ENCODE data around the gene SLC35G3.
"Not testable (repeated sequence)": the region's sequence is repeated elsewhere in the genome, so short reads cannot be mapped to it uniquely, and the experiment has no call there.

Gene SLC35G3

DNA sequence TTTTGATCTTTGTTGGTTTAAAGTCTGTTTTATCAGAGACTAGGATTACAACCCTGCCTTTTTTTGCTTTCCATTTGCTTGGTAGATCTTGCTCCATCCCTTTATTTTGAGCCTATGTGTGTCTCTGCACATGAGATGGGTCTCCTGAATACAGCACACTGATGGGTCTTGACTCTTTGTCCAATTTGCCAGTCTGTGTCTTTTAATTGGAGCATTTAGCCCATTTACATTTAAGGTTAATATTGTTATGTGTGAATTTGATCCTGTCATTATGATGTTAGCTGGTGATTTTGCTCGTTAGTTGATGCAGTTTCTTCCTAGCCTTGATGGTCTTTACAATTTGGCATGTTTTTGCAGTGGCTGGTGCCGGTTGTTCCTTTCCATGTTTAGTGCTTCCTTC, 8.4 kb upstream of the SLC35G3 start:
- DNase-seq = not testable (repeated sequence)

GRCh38 chr17:35195062-35195461, 869 bp upstream of the SLC35G3 start:
- not testable (repeated sequence) for DNase-seq

GRCh38 chr17:35192708-35193107, 1.5 kb downstream of the SLC35G3 start:
- no peak for DNase-seq

GRCh38 chr17:35191001-35191695, 3.0 kb downstream of the SLC35G3 start:
- DNase-seq = no peak

DNA sequence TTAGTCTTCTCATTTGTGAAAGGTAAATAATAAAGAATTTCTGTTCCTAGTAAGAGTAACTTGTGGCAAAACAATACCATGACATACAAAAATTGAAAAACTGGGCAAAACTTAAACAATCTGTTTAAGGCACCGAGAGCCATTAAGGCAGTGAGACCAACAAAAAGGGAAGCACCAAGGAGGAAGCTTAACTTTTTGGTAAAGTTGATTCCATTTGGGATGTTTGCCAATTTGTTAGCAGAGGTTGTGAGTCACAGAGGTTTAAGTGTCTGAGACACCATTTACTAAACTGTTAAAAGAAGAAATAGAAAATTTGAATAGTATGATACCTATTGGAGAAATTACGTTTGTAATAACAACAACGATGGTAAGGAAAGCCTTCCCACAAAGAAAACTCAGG, 4.9 kb downstream of the SLC35G3 start:
- no peak for DNase-seq

DNA sequence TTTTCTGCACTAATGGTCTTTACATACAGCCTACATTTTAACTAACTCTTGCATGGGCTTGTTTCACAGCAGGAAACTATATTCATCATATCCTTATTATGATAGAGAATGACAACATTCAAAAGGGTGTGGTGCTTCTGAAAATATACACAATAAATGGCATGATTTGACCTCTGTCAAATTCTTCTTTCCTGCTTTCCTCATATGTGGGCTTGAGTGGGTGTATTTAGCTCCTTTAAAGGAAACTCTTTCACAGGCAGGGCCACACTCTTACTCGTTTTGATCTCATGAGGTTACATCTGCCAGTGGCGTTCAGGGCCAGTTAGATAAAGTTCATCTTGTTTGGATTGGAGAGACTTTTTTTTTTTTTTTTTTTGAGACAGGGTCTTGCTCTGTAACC, 6.1 kb downstream of the SLC35G3 start:
- DNase-seq = no peak

- DNase-seq = no peak
Measured at GRCh38 chr17:35187481-35187880, 6.7 kb downstream of the SLC35G3 start.

- DNase-seq = no peak
Measured at GRCh38 chr17:35185849-35186248, 8.3 kb downstream of the SLC35G3 start.

DNA sequence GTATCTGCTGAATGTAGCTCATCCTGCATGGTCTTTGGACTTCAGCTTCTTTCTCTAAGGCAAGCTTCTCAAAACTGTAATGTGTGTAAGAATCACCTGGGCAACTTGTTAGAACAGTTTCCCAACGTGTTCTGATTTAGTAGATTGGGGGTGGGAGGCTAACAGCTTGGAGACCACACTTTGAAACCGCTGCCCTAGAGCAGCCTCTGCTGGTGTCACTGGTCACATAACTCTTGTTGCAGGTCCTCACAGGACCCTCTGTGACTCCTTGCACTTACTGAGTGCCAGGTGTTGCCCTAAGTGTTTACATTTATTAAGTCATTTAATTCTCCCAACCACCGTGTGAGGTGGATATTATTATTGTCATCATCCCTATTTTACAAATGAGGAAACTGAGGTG, 9.9 kb downstream of the SLC35G3 start:
- no peak for DNase-seq

DNA sequence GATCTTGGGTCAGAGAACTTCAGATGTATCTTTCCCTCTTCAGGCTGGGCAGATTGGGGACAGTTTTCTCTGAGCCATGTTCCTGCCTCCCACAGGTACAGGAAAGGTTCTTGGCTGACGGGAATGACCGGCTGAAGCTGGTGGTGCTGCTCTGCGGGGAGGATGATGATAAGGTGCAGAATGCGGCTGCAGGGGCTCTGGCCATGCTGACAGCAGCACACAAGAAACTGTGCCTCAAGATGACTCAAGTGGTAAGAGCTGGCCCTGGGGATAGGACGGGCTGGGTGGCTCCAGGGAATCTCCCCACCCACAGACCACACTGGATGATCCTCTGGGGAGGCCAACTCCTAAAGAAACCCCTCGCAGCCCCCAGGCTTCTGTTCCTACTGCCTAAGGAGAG, 10.9 kb downstream of the SLC35G3 start:
- DNase-seq = no peak

- not testable (repeated sequence) for DNase-seq
Measured at GRCh38 chr17:35179379-35179778, 14.8 kb downstream of the SLC35G3 start.

GRCh38 chr17:35176897-35177296, 17.3 kb downstream of the SLC35G3 start:
- no peak for DNase-seq

DNA sequence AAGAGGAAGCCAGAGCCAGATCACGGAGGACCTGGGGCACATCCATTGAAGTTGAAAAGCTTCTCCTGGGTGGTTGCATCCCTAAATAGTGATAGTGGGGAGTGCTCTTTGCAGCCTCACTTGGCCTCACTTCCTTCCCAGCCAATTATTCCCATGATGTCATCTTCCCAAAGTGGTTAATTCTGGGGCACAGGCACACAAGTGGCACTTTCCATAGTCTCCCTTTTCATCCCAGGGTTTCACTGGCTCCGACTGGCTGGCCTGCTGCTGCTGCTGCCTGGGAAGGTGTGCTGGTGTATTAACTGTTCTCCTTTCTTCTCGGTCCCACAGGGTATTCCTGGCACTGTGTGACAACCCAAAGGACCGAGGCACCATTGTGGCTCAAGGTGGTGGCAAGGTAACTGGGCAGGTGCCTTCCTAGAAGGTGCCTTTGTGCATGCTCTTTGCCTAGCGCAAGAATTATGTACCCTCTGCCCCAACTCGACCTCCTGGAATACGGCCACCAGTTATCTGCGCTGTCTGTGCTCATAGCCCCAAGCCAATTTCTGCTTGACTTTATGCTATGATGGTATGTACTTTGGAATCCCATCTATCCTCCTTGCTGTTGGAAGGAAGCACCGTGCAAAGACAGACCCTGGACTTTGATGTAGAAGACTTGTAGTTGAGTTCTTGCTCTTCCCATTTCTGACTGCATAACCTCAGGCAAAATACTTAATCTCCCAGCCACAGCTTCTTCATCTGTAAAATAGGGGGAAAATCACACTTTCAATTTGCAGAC, 18.4 kb downstream of the SLC35G3 start:
- DNase-seq = no peak

- no peak for DNase-seq
Measured at GRCh38 chr17:35174835-35175334, 19.3 kb downstream of the SLC35G3 start.

DNA sequence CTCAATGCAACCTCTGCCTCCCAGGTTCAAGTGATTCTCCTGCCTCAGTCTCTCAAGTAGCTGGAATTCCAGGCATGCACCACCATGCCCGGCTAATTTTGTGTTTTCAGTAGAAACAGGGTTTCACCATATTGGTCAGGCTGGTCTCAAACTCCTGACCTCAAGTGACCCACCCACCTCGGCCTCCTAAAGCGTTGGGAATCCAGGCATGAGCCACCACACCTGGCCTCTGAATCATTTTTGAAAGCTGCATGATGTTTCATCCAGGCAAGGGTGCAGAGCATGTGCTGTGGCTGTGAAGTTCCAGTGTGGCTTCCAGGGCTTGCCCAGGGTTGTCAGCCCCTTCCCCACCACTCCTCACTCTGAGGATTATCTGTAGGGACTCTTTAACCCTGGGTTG, 21.9 kb downstream of the SLC35G3 start:
- DNase-seq = not testable (repeated sequence)

DNA sequence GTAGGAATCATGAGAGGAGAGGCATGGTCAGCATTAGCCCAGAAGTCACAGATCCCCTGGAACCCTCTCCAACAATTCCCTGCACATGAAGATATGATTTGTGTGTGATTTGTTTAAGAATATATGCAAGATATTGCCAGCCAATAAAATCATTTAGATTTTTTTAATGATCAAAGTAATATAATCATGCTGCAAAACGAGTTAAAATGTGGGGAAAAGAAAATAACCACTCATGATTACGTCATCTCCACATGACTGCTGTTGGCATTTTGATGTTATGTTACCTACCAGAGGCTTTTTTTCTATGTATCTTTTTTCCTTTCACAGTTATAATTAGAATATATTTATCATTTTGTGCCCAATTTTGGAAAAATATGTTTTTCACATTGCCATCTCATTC, 22.4 kb downstream of the SLC35G3 start:
- no peak for DNase-seq

GRCh38 chr17:35170968-35171771, 23.0 kb downstream of the SLC35G3 start:
- DNase-seq = no peak

DNA sequence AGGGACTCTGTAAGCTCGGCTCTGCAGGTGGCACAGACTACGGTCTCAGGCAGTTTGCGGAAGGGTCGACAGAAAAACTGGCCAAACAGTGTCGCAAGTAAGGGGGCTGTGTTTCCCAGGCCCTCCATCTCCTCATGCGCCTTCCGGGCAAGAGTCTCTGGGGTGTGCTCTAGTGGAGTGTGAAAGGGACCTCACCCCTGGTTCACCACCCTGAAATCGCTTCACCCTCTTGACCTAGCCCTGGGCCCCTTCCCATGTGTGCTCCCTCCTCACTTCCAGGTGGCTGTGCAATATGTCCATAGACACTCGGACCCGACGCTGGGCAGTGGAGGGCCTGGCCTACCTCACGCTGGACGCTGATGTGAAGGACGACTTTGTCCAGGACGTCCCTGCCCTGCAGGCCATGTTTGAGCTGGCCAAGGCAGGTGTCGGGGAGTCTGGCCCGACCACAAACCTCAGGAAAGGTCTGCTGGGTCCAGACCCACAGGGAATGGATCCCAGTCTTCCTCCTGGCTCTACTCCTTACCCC, 24.3 kb downstream of the SLC35G3 start:
- no peak for DNase-seq

GRCh38 chr17:35167666-35168065, 26.5 kb downstream of the SLC35G3 start:
- DNase-seq = no peak

GRCh38 chr17:35167046-35167445, 27.1 kb downstream of the SLC35G3 start:
- no peak for DNase-seq

GRCh38 chr17:35166526-35166925, 27.7 kb downstream of the SLC35G3 start:
- DNase-seq = no peak

DNA sequence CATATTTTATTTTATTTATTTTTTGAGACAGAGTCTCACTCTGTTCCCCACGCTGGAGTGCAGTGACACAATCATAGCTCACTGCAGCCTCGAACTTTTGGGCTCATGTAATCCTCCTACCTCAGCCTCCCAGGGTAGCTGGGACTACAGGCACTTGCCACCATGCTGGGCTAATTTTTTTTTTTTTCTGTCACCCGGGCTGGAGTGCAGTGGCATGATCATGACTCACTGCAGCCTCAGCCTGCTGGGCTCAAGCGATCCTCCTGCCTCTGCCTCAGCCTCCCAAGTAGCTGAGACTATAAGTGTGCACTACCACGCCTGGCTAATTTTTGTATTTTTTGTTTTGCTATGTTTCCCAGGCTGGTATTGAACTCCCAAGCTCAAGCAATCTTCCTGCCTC, 29.5 kb downstream of the SLC35G3 start:
- no peak for DNase-seq

GRCh38 chr17:35163886-35164285, 30.3 kb downstream of the SLC35G3 start:
- DNase-seq = no peak

Data from NCI-H1105 (cell line).